HepG2 (cell line): ENCODE results near the gene C9orf50. TPM values are rescaled to one million over a fixed set of nuclear protein-coding genes. Genes with fewer than 3 reads are reported as not detected.
A peak's percentile ranks its signal among the peaks of the same experiment; 100 is the strongest.

Source experiments
- ARID5B ChIP-seq: IDR thresholded peaks from 2 replicates; pipeline ENCODE4 v1.4.0; 2020; ENCODE audit warnings: mild to moderate bottlenecking, missing genetic modification reagents
- CBFB ChIP-seq: sonication (generic); formaldehyde crosslinking; IDR thresholded peaks from 2 replicates; pipeline ENCODE4 v1.4.0; 2020; ENCODE audit warnings: missing genetic modification reagents
- DBP ChIP-seq: sonication (generic); formaldehyde crosslinking; IDR thresholded peaks from 2 replicates; pipeline ENCODE4 v1.4.0; 2020; ENCODE audit warnings: missing genetic modification reagents; ENCODE audit errors: not compliant biosample characterization
- DPF2 ChIP-seq: sonication (generic); formaldehyde crosslinking; IDR thresholded peaks from 2 replicates; pipeline ENCODE4 v1.4.0; 2020; ENCODE audit warnings: mild to moderate bottlenecking, low read depth, missing genetic modification reagents, borderline replicate concordance
- EED ChIP-seq: sonication (generic); formaldehyde crosslinking; IDR thresholded peaks from 2 replicates; pipeline ENCODE4 v1.5.0; 2020; ENCODE audit warnings: mild to moderate bottlenecking, missing genetic modification reagents
- FOXA3 ChIP-seq: IDR thresholded peaks from 2 replicates; pipeline ENCODE4 v1.6.1; 2016; ENCODE audit warnings: missing genetic modification reagents, missing compliant biosample characterization
- GATAD2A ChIP-seq: IDR thresholded peaks from 2 replicates; pipeline ENCODE4 v1.6.1; 2016
- HOXA3 ChIP-seq: sonication (generic); formaldehyde crosslinking; IDR thresholded peaks from 2 replicates; pipeline ENCODE4 v1.5.0; 2020; ENCODE audit warnings: missing genetic modification reagents
- JUND ChIP-seq: sonication (generic); formaldehyde crosslinking; IDR thresholded peaks from 2 replicates; pipeline ENCODE4 v1.8.0; 2022; ENCODE audit warnings: mild to moderate bottlenecking, missing genetic modification reagents
- LRRFIP1 ChIP-seq: sonication (generic); formaldehyde crosslinking; conservative IDR thresholded peaks from 2 replicates; pipeline ENCODE4 v1.4.0; 2020; ENCODE audit warnings: missing genetic modification reagents
- NAIF1 ChIP-seq: sonication (generic); formaldehyde crosslinking; IDR thresholded peaks from 2 replicates; pipeline ENCODE4 v1.5.0; 2020; ENCODE audit warnings: mild to moderate bottlenecking, missing genetic modification reagents, borderline replicate concordance
- NFATC3 ChIP-seq: sonication (generic); formaldehyde crosslinking; IDR thresholded peaks from 2 replicates; pipeline ENCODE4 v1.5.1; 2020; ENCODE audit warnings: mild to moderate bottlenecking, missing genetic modification reagents
- PAWR ChIP-seq: sonication (generic); formaldehyde crosslinking; IDR thresholded peaks from 2 replicates; pipeline ENCODE4 v1.4.0; 2020; ENCODE audit warnings: missing genetic modification reagents, mild to moderate bottlenecking, borderline replicate concordance
- SAFB2 ChIP-seq: sonication (generic); formaldehyde crosslinking; IDR thresholded peaks from 2 replicates; pipeline ENCODE4 v1.5.1; 2020; ENCODE audit warnings: missing genetic modification reagents, low read depth, mild to moderate bottlenecking, borderline replicate concordance
- SMARCC2 ChIP-seq: fragments of 450-650 bp; IDR thresholded peaks from 2 replicates; pipeline ENCODE4 v1.6.1; 2017; ENCODE audit warnings: antibody characterized with exemption, mild to moderate bottlenecking
- SMARCE1 ChIP-seq: fragments of 450-650 bp; IDR thresholded peaks from 2 replicates; pipeline ENCODE4 v1.6.1; 2017; ENCODE audit warnings: borderline replicate concordance
- THYN1 ChIP-seq: sonication (generic); formaldehyde crosslinking; IDR thresholded peaks from 2 replicates; pipeline ENCODE4 v1.8.1; 2023; ENCODE audit warnings: low read depth, mild to moderate bottlenecking, moderate library complexity, missing genetic modification reagents, borderline replicate concordance
- ZBTB42 ChIP-seq: sonication (generic); formaldehyde crosslinking; IDR thresholded peaks from 2 replicates; pipeline ENCODE4 v1.5.0; 2020; ENCODE audit warnings: mild to moderate bottlenecking, missing genetic modification reagents
- ZKSCAN5 ChIP-seq: sonication (generic); formaldehyde crosslinking; IDR thresholded peaks from 2 replicates; pipeline ENCODE4 v1.5.1; 2020; ENCODE audit warnings: mild to moderate bottlenecking, missing genetic modification reagents
- ZNF230 ChIP-seq: sonication (generic); formaldehyde crosslinking; IDR thresholded peaks from 2 replicates; pipeline ENCODE4 v1.4.0; 2020; ENCODE audit warnings: mild to moderate bottlenecking, missing genetic modification reagents
- ZNF232 ChIP-seq: sonication (generic); formaldehyde crosslinking; IDR thresholded peaks from 2 replicates; pipeline ENCODE4 v1.4.0; 2020; ENCODE audit warnings: missing genetic modification reagents, borderline replicate concordance
- ZNF44 ChIP-seq: sonication (generic); formaldehyde crosslinking; IDR thresholded peaks from 2 replicates; pipeline ENCODE4 v1.5.1; 2020; ENCODE audit warnings: mild to moderate bottlenecking, missing genetic modification reagents
- ZNF709 ChIP-seq: sonication (generic); formaldehyde crosslinking; IDR thresholded peaks from 2 replicates; pipeline ENCODE4 v1.5.0; 2020; ENCODE audit warnings: mild to moderate bottlenecking, missing genetic modification reagents
- ZNF841 ChIP-seq: sonication (generic); formaldehyde crosslinking; IDR thresholded peaks from 2 replicates; pipeline ENCODE4 v1.8.1; 2023; ENCODE audit warnings: missing genetic modification reagents, borderline replicate concordance
- polyA plus RNA-seq, 8 experiments: library from polyadenylated mRNA; depleted of rRNA in 3 of 8; stranded (reverse) in 7 of 8; unstranded in 1 of 8; fragments of >200 nt; fragmentation: Illumina TruSeq in 4 of 8; extraction: Trizol in 4 of 8; gene quantifications; 2 replicates each; pipeline versions ENCODE4 v1.2.1 to v1.2.3, GENCODE V29; 2011 to 2016; ENCODE audit warnings: low read depth in 4 of 8, missing spikeins in 1 of 8, mixed read lengths in 1 of 8; ENCODE audit not compliant: insufficient read depth in 1 of 8
- total RNA-seq, 5 experiments: library from RNA; depleted of rRNA; stranded (reverse); fragments of >200 nt; fragmentation: Illumina TruSeq; extraction: Trizol; gene quantifications; 2 replicates each; pipeline ENCODE4 v1.2.3, GENCODE V29; 2016; ENCODE audit warnings: low read depth in 1 of 5

The C9orf50 gene
- total and polyA plus RNA-seq, 2 of the 13 experiments (the other 11 are each of a cell fraction or from before 2014, with no cell fraction given) = not detected

- TF ChIP-seq ZBTB42 (no peak), ZNF44 (CRISPR knock-in tag) (peak; percentile 47; the same call in 1 of the 2 replicates), ZKSCAN5 (no peak), LRRFIP1 (no peak), DPF2 (CRISPR knock-in tag) (no peak; the same call in 1 of the 2 replicates), SAFB2 (peak; percentile 94), HOXA3 (peak; percentile 97), GATAD2A (peak; percentile 68), ZNF709 (CRISPR knock-in tag) (peak; percentile 96; the same call in 1 of the 2 replicates), ARID5B (CRISPR knock-in tag) (peak; percentile 83), SMARCC2 (no peak), ZNF232 (CRISPR knock-in tag) (peak; percentile 71; the same call in 1 of the 2 replicates), CBFB (CRISPR knock-in tag) (peak; percentile 95), NFATC3 (CRISPR knock-in tag) (no peak), PAWR (CRISPR knock-in tag) (no peak), SMARCE1 (no peak), NAIF1 (no peak), DBP (CRISPR knock-in tag) (no peak), ZNF230 (CRISPR knock-in tag) (peak; percentile 74; the same call in 1 of the 2 replicates), ZNF841 (CRISPR knock-in tag) (no peak), JUND (CRISPR knock-in tag) (no peak), FOXA3 (CRISPR knock-in tag) (peak; percentile 72), EED (CRISPR knock-in tag) (no peak), THYN1 (no peak)
Measured at GRCh38 chr9:129641750-129642585, 21.1 kb upstream of the C9orf50 start, which contains the start of gene ASB6 (continued).
